Measurements from ENCODE around the gene LDLRAD1.
"Not testable (repeated sequence)": the region's sequence is repeated elsewhere in the genome, so short reads cannot be mapped to it uniquely, and the experiment has no call there.

Gene LDLRAD1

DNA sequence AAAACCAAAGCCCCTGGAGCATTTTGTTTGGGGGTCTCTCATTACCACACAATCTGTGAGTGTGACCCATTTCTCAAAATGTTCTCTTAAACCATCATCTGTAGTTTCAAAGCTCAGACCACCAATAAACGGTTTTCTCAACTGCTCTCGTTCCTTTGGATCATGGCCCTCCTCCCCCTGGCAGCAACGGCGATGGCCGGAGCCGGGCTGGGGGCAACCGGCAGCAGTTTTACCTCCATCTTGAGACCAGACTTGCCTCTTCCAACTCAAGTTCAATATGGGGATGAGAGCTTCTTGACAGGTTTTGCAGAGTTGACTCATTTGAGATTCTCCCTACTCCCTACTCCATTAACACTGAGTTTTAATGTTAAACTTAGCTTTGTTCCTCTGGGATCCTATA is 42.1 kb downstream of the LDLRAD1 start:
- TF ChIP-seq, protein P1, sequence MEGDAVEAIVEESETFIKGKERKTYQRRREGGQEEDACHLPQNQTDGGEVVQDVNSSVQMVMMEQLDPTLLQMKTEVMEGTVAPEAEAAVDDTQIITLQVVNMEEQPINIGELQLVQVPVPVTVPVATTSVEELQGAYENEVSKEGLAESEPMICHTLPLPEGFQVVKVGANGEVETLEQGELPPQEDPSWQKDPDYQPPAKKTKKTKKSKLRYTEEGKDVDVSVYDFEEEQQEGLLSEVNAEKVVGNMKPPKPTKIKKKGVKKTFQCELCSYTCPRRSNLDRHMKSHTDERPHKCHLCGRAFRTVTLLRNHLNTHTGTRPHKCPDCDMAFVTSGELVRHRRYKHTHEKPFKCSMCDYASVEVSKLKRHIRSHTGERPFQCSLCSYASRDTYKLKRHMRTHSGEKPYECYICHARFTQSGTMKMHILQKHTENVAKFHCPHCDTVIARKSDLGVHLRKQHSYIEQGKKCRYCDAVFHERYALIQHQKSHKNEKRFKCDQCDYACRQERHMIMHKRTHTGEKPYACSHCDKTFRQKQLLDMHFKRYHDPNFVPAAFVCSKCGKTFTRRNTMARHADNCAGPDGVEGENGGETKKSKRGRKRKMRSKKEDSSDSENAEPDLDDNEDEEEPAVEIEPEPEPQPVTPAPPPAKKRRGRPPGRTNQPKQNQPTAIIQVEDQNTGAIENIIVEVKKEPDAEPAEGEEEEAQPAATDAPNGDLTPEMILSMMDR (IDR thresholded peaks at IDR 0.05; ENCODE audit: borderline replicate concordance, insufficient read depth, low read depth, low read length), result no peak
- H3K4me3 ChIP-seq (ENCODE audit: low read depth, low read length), result no peak overlapping the region

DNA sequence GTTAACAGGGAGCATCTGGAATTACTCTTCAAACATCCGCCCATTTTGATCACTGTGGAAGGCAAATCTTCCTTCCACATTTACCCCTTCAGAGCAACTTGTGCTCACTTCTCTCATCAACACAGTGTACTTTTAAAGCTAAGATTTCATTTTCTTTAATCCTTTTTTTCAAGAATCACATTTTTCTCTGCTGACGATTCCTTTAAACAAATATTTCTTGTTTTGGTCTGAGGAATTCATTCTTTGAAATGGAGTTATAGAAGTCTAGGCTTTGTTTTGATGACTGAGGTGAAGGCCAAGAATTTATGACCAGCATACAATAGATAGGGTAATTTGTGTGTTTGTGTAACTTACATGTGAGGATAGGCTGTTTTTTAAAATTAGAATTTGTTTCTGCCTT is 46.3 kb downstream of the LDLRAD1 start:
- TF ChIP-seq, protein P1 (IDR thresholded peaks at IDR 0.05; ENCODE audit: borderline replicate concordance, insufficient read depth, low read depth, low read length), result no peak
- H3K4me3 ChIP-seq (ENCODE audit: low read depth, low read length), result no peak overlapping the region

DNA sequence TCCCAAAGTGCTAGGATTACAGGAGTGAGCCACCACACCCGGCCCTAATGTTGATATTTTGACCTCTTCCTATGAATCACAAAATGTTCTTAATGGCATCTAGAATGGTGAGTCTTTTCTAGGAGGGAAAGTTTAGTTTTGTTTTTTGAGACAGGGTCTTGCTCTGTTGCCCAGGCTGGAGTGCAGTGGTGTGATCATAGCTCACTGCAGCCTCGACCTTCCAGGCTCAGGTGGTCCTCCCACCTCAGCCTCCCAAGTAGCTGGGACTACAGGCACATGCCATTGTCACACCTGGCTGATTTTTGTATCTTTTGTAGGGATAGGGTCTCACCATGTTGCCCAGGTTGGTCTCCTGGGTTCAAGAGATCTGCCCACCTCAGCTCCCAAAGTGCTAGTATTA is 48.7 kb downstream of the LDLRAD1 start:
- H3K4me3 ChIP-seq (ENCODE audit: low read depth, low read length), result not testable (repeated sequence)

DNA sequence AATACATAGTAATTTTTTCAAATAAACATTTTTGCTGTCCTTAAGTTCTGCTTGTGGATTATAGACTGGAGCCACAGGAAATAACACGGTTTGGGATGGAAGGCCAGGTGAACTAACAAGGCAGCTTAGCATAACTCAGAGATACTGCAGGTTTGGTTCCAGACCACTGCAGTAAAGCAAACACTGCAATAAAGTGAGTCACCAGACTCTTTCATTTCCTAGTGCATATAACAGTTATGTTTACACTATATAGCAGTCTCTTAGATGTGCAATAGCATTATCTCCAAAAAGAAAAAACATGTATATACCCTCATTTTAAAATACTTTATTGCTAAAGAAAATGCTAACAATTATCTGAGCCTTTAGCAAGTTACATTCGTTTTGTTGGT is 49.9 kb downstream of the LDLRAD1 start:
- TF ChIP-seq, protein P1 (IDR thresholded peaks at IDR 0.05; ENCODE audit: borderline replicate concordance, insufficient read depth, low read depth, low read length), result no peak
- no peak overlapping the region for H3K4me3 ChIP-seq (ENCODE audit: low read depth, low read length)

DNA sequence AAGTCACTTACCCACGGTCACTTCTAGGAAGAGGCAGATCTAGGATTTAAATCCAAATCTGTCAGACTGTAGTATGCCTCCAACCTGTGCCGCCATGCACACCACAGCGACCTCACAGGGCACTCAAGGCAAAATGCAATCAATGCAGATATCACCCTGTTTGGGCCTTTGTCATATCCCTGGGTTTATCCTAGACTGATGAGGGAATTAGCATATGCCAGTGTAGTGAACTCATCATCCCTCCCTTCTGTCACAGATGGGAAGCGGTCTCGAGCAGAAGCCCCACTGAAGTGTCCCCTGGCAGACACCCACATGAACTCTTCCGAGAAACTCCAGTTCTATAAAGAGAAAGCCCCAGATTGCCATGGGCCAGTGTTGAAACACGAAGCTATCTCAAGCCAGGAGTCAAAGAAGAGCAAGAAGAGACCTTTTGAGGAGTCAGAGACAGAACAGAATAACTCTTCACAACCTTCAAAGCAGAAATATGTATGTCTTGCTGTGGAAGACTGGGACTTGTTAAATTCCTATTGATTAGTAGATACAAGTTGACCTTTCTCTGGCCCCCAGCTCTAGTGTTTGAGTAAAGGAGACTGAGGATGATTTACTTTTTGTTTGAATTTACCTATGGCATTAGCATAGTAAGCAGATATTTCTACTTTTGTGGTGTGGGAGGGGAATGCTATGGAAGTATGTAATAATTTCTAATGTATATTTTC is 50.4 kb downstream of the LDLRAD1 start:
- H3K4me3 ChIP-seq (ENCODE audit: low read depth, low read length), result no peak overlapping the region
- TF ChIP-seq, protein P1 (IDR thresholded peaks at IDR 0.05; ENCODE audit: borderline replicate concordance, insufficient read depth, low read depth, low read length), result no peak

DNA sequence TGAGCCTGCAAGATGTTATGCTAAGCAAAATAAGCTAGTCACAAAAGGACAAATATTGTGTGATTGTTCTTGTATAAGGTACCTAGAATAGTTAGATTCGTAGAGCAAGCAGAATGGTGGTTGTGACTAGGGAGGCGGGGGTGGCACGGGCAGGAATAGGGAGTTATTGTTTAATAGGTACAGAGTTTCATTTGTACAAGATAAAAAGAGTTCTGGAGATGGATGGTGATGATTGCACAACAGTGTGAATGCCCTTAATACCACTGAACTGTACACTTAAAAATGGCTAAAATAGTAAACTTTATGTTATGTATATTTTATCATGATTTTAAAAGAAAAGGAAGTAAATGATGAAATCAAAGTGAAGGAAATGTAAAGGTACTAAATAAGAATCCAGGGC is 51.2 kb downstream of the LDLRAD1 start:
- no peak overlapping the region for H3K4me3 ChIP-seq (ENCODE audit: low read depth, low read length)
- TF ChIP-seq, protein P1 (IDR thresholded peaks at IDR 0.05; ENCODE audit: borderline replicate concordance, insufficient read depth, low read depth, low read length), result no peak

DNA sequence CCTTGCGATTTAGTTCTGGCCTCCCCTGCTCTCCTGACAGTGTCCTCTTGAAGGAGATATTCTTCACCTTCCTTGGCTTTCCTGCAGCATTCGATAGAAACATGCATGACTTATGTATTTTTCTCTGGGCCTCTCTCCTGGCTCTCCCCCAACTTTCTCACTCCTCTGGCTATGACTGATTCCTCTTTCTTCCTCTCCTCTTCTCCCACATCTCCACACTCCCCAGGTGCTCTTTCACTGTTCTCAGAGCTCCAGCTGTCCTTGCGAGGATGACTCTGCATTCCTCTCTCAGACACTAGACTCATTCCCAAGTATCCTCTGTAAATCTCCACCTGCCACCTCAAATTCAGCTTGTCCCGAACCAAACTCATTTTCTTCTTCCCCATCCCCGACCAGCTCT is 53.9 kb downstream of the LDLRAD1 start:
- no peak overlapping the region for H3K4me3 ChIP-seq (ENCODE audit: low read depth, low read length)
- TF ChIP-seq, protein P1 (IDR thresholded peaks at IDR 0.05; ENCODE audit: borderline replicate concordance, insufficient read depth, low read depth, low read length), result no peak

Measured in GM12875 (cell line).